ENCODE data around the gene INSYN2A.

INSYN2A gene

GRCh38 chr10:127228195-127228787 is 31.9 kb upstream of the INSYN2A start:
- no peak for DNase-seq
- CTCF ChIA-PET: no interaction called here
- no peaks in the 10 kb centered on the region for H3K27me3 ChIP-seq (replicated peaks in 2 of 5; ENCODE audit: control insufficient read depth in 4 of 5, insufficient read depth in 5 of 5, low read length in 4 of 5)
- POLR2A ChIA-PET: no interaction called here
- 97% methylated on average over 9 of the region's 12 CpGs for WGBS (ENCODE audit: insufficient coverage)
- no peak overlapping the region for H3K27ac ChIP-seq (ENCODE audit: insufficient read depth in 1 of 2, low read depth in 1 of 2, low read length in 2 of 2, poor library complexity in 1 of 2, severe bottlenecking in 2 of 2)
- no peaks in the 10 kb centered on the region for H3K36me3 ChIP-seq (ENCODE audit: control insufficient read depth in 4 of 4, insufficient read depth in 4 of 4, low read length in 3 of 4)
- H3K4me1 ChIP-seq (ENCODE audit: control extremely low read depth in 1 of 4, control insufficient read depth in 4 of 4, insufficient read depth in 4 of 4, low read length in 3 of 4): no peaks in the 10 kb centered on the region
- no peaks in the 10 kb centered on the region for H3K9me3 ChIP-seq (ENCODE audit: control extremely low read depth in 1 of 5, control insufficient read depth in 4 of 5, insufficient read depth in 2 of 5, low read depth in 1 of 5, low read length in 4 of 5)
- no peak overlapping the region for H3K4me3 ChIP-seq (ENCODE audit: control insufficient read depth in 1 of 7, extremely low read depth in 1 of 7, insufficient read depth in 4 of 7, low read depth in 2 of 7, low read length in 6 of 7)

- H3K4me3 ChIP-seq (ENCODE audit: control insufficient read depth in 1 of 7, extremely low read depth in 1 of 7, insufficient read depth in 4 of 7, low read depth in 2 of 7, low read length in 6 of 7): no peak overlapping the region
- H3K4me1 ChIP-seq (ENCODE audit: control extremely low read depth in 1 of 4, control insufficient read depth in 4 of 4, insufficient read depth in 4 of 4, low read length in 3 of 4): no peaks in the 10 kb centered on the region
- no peaks in the 10 kb centered on the region for H3K9me3 ChIP-seq (ENCODE audit: control extremely low read depth in 1 of 5, control insufficient read depth in 4 of 5, insufficient read depth in 2 of 5, low read depth in 1 of 5, low read length in 4 of 5)
- WGBS (ENCODE audit: insufficient coverage): 100% methylated on average over 1 of the region's 1 CpG
- no peak for DNase-seq
- POLR2A ChIA-PET: no interaction called here
- H3K27me3 ChIP-seq (replicated peaks in 2 of 5; ENCODE audit: control insufficient read depth in 4 of 5, insufficient read depth in 5 of 5, low read length in 4 of 5): no peaks in the 10 kb centered on the region
- H3K36me3 ChIP-seq (ENCODE audit: control insufficient read depth in 4 of 4, insufficient read depth in 4 of 4, low read length in 3 of 4): no peaks in the 10 kb centered on the region
- CTCF ChIA-PET: no interaction called here
- no peak overlapping the region for H3K27ac ChIP-seq (ENCODE audit: insufficient read depth in 1 of 2, low read depth in 1 of 2, low read length in 2 of 2, poor library complexity in 1 of 2, severe bottlenecking in 2 of 2)
These were observed 31.3 kb upstream of the INSYN2A start for GRCh38 chr10:127227663-127228062.

- CTCF ChIA-PET: no interaction called here
These were observed 30.6 kb upstream of the INSYN2A start for GRCh38 chr10:127227027-127227426.

GRCh38 chr10:127221281-127221680 is 24.9 kb upstream of the INSYN2A start:
- DNase-seq: peak in 1 of 3 donors; percentile 3
- 86% methylated on average over 3 of the region's 3 CpGs for WGBS (ENCODE audit: insufficient coverage)
- POLR2A ChIA-PET: no interaction called here

More at GRCh38 chr10:127227027-127227426, 30.6 kb upstream of the INSYN2A start:
- POLR2A ChIA-PET: no interaction called here
- no peak overlapping the region for H3K4me3 ChIP-seq (ENCODE audit: control insufficient read depth in 1 of 7, extremely low read depth in 1 of 7, insufficient read depth in 4 of 7, low read depth in 2 of 7, low read length in 6 of 7)
- no peaks in the 10 kb centered on the region for H3K36me3 ChIP-seq (ENCODE audit: control insufficient read depth in 4 of 4, insufficient read depth in 4 of 4, low read length in 3 of 4)
- H3K4me1 ChIP-seq (ENCODE audit: control extremely low read depth in 1 of 4, control insufficient read depth in 4 of 4, insufficient read depth in 4 of 4, low read length in 3 of 4): no peaks in the 10 kb centered on the region
- no peaks in the 10 kb centered on the region for H3K9me3 ChIP-seq (ENCODE audit: control extremely low read depth in 1 of 5, control insufficient read depth in 4 of 5, insufficient read depth in 2 of 5, low read depth in 1 of 5, low read length in 4 of 5)
- WGBS (ENCODE audit: insufficient coverage): 98% methylated on average over 10 of the region's 10 CpGs
- H3K27ac ChIP-seq (ENCODE audit: insufficient read depth in 1 of 2, low read depth in 1 of 2, low read length in 2 of 2, poor library complexity in 1 of 2, severe bottlenecking in 2 of 2): no peak overlapping the region
- H3K27me3 ChIP-seq (replicated peaks in 2 of 5; ENCODE audit: control insufficient read depth in 4 of 5, insufficient read depth in 5 of 5, low read length in 4 of 5): no peaks in the 10 kb centered on the region
- DNase-seq: no peak

GRCh38 chr10:127218658-127219057 is 22.3 kb upstream of the INSYN2A start:
- Histone ChIP-seq H3K4me3 (ENCODE audit: control insufficient read depth in 1 of 7, extremely low read depth in 1 of 7, insufficient read depth in 4 of 7, low read depth in 2 of 7, low read length in 6 of 7) (no peak overlapping the region), H3K27me3 (replicated peaks in 2 of 5; ENCODE audit: control insufficient read depth in 4 of 5, insufficient read depth in 5 of 5, low read length in 4 of 5) (no peaks in the 10 kb centered on the region), H3K9me3 (ENCODE audit: control extremely low read depth in 1 of 5, control insufficient read depth in 4 of 5, insufficient read depth in 2 of 5, low read depth in 1 of 5, low read length in 4 of 5) (peaks cover 0 to 2% (median 0%) of the 10 kb centered on the region in 5 experiments), H3K27ac (ENCODE audit: insufficient read depth in 1 of 2, low read depth in 1 of 2, low read length in 2 of 2, poor library complexity in 1 of 2, severe bottlenecking in 2 of 2) (no peak overlapping the region), H3K4me1 (ENCODE audit: control extremely low read depth in 1 of 4, control insufficient read depth in 4 of 4, insufficient read depth in 4 of 4, low read length in 3 of 4) (no peaks in the 10 kb centered on the region), H3K36me3 (ENCODE audit: control insufficient read depth in 4 of 4, insufficient read depth in 4 of 4, low read length in 3 of 4) (no peaks in the 10 kb centered on the region)
- CTCF ChIA-PET: no interaction called here
- DNase-seq: no peak
- POLR2A ChIA-PET: no interaction called here
- WGBS (ENCODE audit: insufficient coverage): 92% methylated on average over 3 of the region's 3 CpGs

More at GRCh38 chr10:127221281-127221680, 24.9 kb upstream of the INSYN2A start:
- peaks cover 0 to 2% (median 0%) of the 10 kb centered on the region in 5 experiments for H3K9me3 ChIP-seq (ENCODE audit: control extremely low read depth in 1 of 5, control insufficient read depth in 4 of 5, insufficient read depth in 2 of 5, low read depth in 1 of 5, low read length in 4 of 5)
- H3K27ac ChIP-seq (ENCODE audit: insufficient read depth in 1 of 2, low read depth in 1 of 2, low read length in 2 of 2, poor library complexity in 1 of 2, severe bottlenecking in 2 of 2): no peak overlapping the region
- H3K27me3 ChIP-seq (replicated peaks in 2 of 5; ENCODE audit: control insufficient read depth in 4 of 5, insufficient read depth in 5 of 5, low read length in 4 of 5): no peaks in the 10 kb centered on the region
- no peak overlapping the region for H3K4me3 ChIP-seq (ENCODE audit: control insufficient read depth in 1 of 7, extremely low read depth in 1 of 7, insufficient read depth in 4 of 7, low read depth in 2 of 7, low read length in 6 of 7)
- H3K4me1 ChIP-seq (ENCODE audit: control extremely low read depth in 1 of 4, control insufficient read depth in 4 of 4, insufficient read depth in 4 of 4, low read length in 3 of 4): no peaks in the 10 kb centered on the region
- CTCF ChIA-PET: interaction anchor here (1.3 to 1.6 kb wide), 2 partner anchors 8 to 13 kb away, joined by 3 to 5 read pairs; no protein-coding TSS in a partner anchor
- no peaks in the 10 kb centered on the region for H3K36me3 ChIP-seq (ENCODE audit: control insufficient read depth in 4 of 4, insufficient read depth in 4 of 4, low read length in 3 of 4)

- WGBS (ENCODE audit: insufficient coverage): 97% methylated on average over 3 of the region's 3 CpGs
- no peak for DNase-seq
- no peaks in the 10 kb centered on the region for H3K36me3 ChIP-seq (ENCODE audit: control insufficient read depth in 4 of 4, insufficient read depth in 4 of 4, low read length in 3 of 4)
- H3K27ac ChIP-seq (ENCODE audit: insufficient read depth in 1 of 2, low read depth in 1 of 2, low read length in 2 of 2, poor library complexity in 1 of 2, severe bottlenecking in 2 of 2): no peak overlapping the region
- H3K9me3 ChIP-seq (ENCODE audit: control extremely low read depth in 1 of 5, control insufficient read depth in 4 of 5, insufficient read depth in 2 of 5, low read depth in 1 of 5, low read length in 4 of 5): peaks cover 0 to 2% (median 0%) of the 10 kb centered on the region in 5 experiments
- no peak overlapping the region for H3K4me3 ChIP-seq (ENCODE audit: control insufficient read depth in 1 of 7, extremely low read depth in 1 of 7, insufficient read depth in 4 of 7, low read depth in 2 of 7, low read length in 6 of 7)
- ChIA-PET CTCF (no interaction called here), POLR2A (no interaction called here)
- no peaks in the 10 kb centered on the region for H3K27me3 ChIP-seq (replicated peaks in 2 of 5; ENCODE audit: control insufficient read depth in 4 of 5, insufficient read depth in 5 of 5, low read length in 4 of 5)
- no peaks in the 10 kb centered on the region for H3K4me1 ChIP-seq (ENCODE audit: control extremely low read depth in 1 of 4, control insufficient read depth in 4 of 4, insufficient read depth in 4 of 4, low read length in 3 of 4)
These were observed 20.4 kb upstream of the INSYN2A start for GRCh38 chr10:127216786-127217185.

- 100% methylated on average over 1 of the region's 5 CpGs for WGBS (ENCODE audit: insufficient coverage)
- Histone ChIP-seq H3K9me3 (ENCODE audit: control extremely low read depth in 1 of 5, control insufficient read depth in 4 of 5, insufficient read depth in 2 of 5, low read depth in 1 of 5, low read length in 4 of 5) (peaks cover 0 to 2% (median 0%) of the 10 kb centered on the region in 5 experiments), H3K4me3 (ENCODE audit: control insufficient read depth in 1 of 7, extremely low read depth in 1 of 7, insufficient read depth in 4 of 7, low read depth in 2 of 7, low read length in 6 of 7) (no peak overlapping the region), H3K36me3 (ENCODE audit: control insufficient read depth in 4 of 4, insufficient read depth in 4 of 4, low read length in 3 of 4) (no peaks in the 10 kb centered on the region), H3K27ac (ENCODE audit: insufficient read depth in 1 of 2, low read depth in 1 of 2, low read length in 2 of 2, poor library complexity in 1 of 2, severe bottlenecking in 2 of 2) (no peak overlapping the region), H3K4me1 (ENCODE audit: control extremely low read depth in 1 of 4, control insufficient read depth in 4 of 4, insufficient read depth in 4 of 4, low read length in 3 of 4) (no peaks in the 10 kb centered on the region), H3K27me3 (replicated peaks in 2 of 5; ENCODE audit: control insufficient read depth in 4 of 5, insufficient read depth in 5 of 5, low read length in 4 of 5) (no peaks in the 10 kb centered on the region)
- POLR2A ChIA-PET: no interaction called here
- CTCF ChIA-PET: no interaction called here
- DNase-seq: no peak
These were observed 19.9 kb upstream of the INSYN2A start for GRCh38 chr10:127216274-127216673.
